AG08396 (cell line): ENCODE results near the gene B3GNT2.
"Not testable (repeated sequence)": the region's sequence is repeated elsewhere in the genome, so short reads cannot be mapped to it uniquely, and the experiment has no call there.

Experiments
- DNase-seq: peaks from one replicate; pipeline ENCODE4 v3.0.0; 2012; ENCODE audit warnings: low spot score, mixed read lengths

B3GNT2 gene

GRCh38 chr2:62238236-62238635 lies 42.3 kb downstream of the B3GNT2 start:
- DNase-seq: no peak

- no peak for DNase-seq
These were observed 44.6 kb downstream of the B3GNT2 start for GRCh38 chr2:62240546-62240945.

- DNase-seq: no peak
These were observed 48.1 kb downstream of the B3GNT2 start for GRCh38 chr2:62243983-62244382.

DNA sequence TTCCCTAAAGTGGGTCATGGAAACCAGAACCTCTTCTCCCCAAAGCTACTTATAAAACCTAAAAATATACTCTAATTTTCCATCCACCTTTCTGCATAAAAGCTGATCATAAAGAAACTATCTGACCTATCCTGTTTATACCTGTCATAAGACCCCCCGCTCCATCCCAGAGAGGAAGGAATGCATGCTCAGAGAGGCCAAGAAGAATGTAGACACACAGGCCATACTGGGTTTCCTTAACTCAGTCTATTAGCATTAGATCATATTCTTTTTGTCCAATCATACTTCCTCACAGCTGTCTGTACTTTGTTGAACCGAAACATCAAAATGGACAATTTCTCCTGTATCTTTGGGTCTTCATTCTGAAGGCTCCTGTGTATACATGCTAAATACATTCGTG lies 52.3 kb downstream of the B3GNT2 start:
- no peak for DNase-seq

GRCh38 chr2:62250239-62250638 lies 54.3 kb downstream of the B3GNT2 start:
- DNase-seq: no peak

- no peak for DNase-seq
These were observed 58.7 kb downstream of the B3GNT2 start for GRCh38 chr2:62254424-62255266.

DNA sequence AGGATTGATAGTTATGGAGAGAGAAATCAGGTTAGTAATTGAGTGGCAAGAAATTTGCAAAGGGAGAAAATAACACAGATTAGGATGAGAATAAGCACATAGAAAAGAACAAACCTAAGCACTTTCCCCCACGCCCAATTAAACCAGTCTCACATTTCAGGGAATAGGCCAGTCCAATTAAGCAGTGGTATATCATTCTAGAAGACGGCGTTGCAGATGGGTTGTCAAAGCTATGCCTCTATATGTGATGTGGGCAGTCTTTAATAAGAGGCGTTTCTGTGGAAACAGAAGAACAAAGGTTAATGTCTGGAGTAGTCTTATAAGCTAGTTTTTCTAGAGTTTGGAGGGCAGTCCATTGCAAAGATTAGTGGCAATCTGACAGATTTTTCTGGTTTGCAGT lies 61.6 kb downstream of the B3GNT2 start:
- no peak for DNase-seq

DNA sequence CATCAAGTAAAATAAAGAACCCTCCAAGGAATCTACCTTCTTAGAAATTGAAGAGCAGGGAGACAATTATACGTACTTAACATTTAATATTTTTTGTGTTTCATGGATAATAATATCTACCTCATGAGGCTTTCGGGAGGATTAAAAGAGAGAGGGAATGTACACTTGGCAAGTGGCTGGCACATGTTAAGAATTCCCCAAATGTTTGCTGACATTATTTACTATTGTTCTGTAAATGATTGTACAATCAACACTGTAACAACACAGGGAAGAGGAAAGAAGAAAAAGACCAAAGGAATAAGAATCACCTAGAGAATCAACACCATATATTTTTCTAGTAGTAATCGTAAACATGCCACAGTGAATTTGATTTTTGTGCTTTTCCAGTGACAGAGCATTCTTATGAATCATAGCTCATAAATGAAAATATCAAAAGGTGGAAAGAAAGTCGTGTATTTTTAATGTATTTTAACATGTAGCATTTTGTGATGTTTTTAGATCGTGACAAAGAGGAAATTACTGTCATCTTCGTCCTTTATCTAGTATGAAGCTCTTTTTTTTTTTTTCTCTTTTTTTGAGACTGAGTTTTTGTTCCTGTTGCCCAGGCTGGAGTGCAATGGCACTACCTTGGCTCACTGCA lies 67.3 kb downstream of the B3GNT2 start:
- DNase-seq: no peak

- DNase-seq: no peak
These were observed 68.3 kb downstream of the B3GNT2 start for GRCh38 chr2:62264186-62264585.

DNA sequence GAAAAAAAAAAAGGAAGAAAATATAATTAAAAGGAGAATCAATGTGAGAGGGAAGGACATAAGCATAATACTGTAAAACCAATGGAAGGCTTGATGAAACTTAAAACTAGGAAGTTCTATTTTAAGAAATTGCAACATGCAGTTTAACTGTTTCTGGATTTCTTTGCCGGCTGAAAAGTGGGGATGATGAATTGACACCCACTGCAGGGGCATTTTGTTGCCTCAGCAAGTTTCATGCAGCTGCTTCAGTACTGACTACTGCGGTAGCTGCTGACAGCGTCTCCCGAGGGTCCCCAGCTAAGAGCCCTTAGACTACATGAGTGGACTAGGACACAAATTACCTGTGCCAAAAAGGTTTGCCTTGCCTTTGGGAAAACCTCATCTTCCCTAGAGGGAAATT lies 69.2 kb downstream of the B3GNT2 start:
- DNase-seq: no peak

DNA sequence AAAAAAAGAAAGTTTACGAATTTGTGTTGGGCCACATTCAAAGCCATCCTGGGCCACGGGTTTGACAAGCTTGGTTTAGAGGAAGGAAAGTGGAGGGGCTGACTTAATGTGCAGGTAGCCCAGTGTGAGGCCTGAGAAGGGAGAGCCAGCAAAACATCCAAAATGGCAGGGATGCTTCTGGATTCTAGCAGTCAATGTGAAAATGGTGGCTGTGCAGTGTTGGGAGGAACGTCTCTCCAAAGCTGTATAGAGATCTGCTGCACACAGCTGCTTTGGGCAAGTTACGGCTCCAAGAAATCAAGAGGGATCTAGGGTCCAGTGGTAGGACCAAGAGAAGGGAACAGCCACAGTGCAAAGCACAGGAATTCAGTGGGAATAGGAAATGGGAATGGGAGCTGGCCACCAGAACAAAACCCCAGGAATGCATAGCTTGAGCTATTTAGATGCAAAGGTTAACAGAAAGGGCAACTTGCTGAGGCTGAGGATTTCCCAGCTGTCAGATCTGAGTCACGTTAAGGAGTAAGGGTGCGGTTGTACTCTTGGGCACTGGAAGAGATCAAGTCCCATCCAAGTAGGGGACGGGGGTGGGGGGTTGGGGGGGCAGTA lies 70.6 kb downstream of the B3GNT2 start:
- peak; percentile 39 for DNase-seq

GRCh38 chr2:62267696-62268095 lies 71.8 kb downstream of the B3GNT2 start:
- DNase-seq: no peak

DNA sequence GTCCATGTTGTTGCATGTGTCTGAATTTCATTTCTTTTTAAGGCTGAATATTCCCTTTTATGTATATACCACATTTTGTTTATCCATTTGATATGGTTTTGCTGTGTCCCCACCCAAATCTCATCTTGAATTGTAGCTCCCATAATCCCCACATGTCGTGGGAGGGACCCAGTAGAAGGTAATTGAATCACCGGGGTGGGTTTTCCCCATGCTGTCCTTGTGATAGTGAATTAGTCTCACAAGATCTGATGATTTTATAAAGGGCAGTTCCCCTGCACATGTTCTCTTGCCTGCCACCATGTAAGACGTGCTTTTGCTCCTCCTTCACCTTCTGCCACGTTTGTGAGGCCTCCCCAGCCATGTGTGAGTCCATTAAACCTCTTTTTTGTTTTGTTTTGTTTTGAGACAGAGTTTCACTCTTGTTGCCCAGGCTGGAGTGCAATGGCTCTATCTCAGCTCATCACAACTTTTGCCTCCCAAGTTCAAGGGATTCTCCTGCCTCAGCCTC lies 72.8 kb downstream of the B3GNT2 start:
- DNase-seq: not testable (repeated sequence)

- no peak for DNase-seq
These were observed 74.8 kb downstream of the B3GNT2 start for GRCh38 chr2:62270728-62271127.
